Pancreas (tissue), 10 donors: ENCODE measurements around the gene NEMP1. TPM values are rescaled to one million over a fixed set of nuclear protein-coding genes. Genes with fewer than 3 reads are reported as not detected.

ENCODE experiments used
- ATAC-seq, 4 donors: fragments of 200-7000 bp; cut with Tn5 transposase; one replicate each; pipeline versions ENCODE4 v1.8.0 to v1.9.1; 2020; ENCODE audit warnings: mild to moderate bottlenecking in 4 of 4, moderate library complexity in 4 of 4
- DNase-seq, 6 donors: peaks; one replicate each; pipeline ENCODE4 v3.0.0-alpha.2; 2020
- FAIRE-seq: peaks from 2 replicates; lab custom pipeline; 2012; peaks lifted over from hg19 to GRCh38; lab: Jason Lieb, UNC
- H3K27ac ChIP-seq, 4 donors: fragments of 200-600 bp; sonication (generic); 1 replicate in 3 of 4; 2 replicates in 1 of 4; pipeline versions ENCODE4 v1.5.0 to v1.8.0; 2020
- H3K27me3 ChIP-seq, 4 donors: fragments of 200-600 bp; one replicate each; pipeline ENCODE4 v1.8.0; 2021
- H3K36me3 ChIP-seq, 3 donors: fragments of 200-600 bp; sonication (generic) in 1 of 3; one replicate each; pipeline versions ENCODE4 v1.5.0 to v1.8.0; 2020 to 2021
- H3K4me1 ChIP-seq, 3 donors: fragments of 200-600 bp; one replicate each; pipeline ENCODE4 v1.8.0; 2021
- H3K4me3 ChIP-seq, 4 donors: fragments of 200-600 bp; sonication (generic) in 2 of 4; one replicate each; pipeline versions ENCODE4 v1.5.0 to v1.8.0; 2020 to 2021
- H3K9me3 ChIP-seq, 4 donors: fragments of 200-600 bp; one replicate each; pipeline ENCODE4 v1.8.0; 2021
- WGBS, 2 donors: extraction: QIAGEN DNeasy Blood & Tissue Kit; methylation state at CpG; one replicate each; pipeline ENCODE4 v1.1.7; 2013; 5-methylcytosine and 5-hydroxymethylcytosine counted together
- intact Hi-C, 3 donors: fragments of 100-400 bp; cut with DNase I; formaldehyde crosslinking; loops; one replicate each; pipeline versions ENCODE4 v1.11.1 to v1.14.2; 2022
- polyA plus RNA-seq, 2 donors: library from polyadenylated mRNA; stranded (reverse); fragments of 200-250 nt; gene quantifications; one replicate each; pipeline ENCODE4 v1.2.3, GENCODE V29; 2013
- total RNA-seq, 6 donors: library from RNA; stranded (reverse); fragmentation: NEBNext Ultra II Directional in 4 of 6; extraction: Animal tissue kit (Norgen Biotek cat#: 25700) in 4 of 6; gene quantifications; one replicate each; pipeline versions ENCODE4 v1.2.1 to v1.2.4, GENCODE V29; 2021 to 2023
- TF ChIP-seq, protein P1 (sequence below), 4 donors: fragments of 200-600 bp; sonication (generic) in 3 of 4; IDR thresholded peaks; one replicate each; pipeline versions ENCODE4 v1.5.0 to v1.8.0; 2021; ENCODE audit warnings: antibody characterized with exemption in 4 of 4
- donor health status: healthy with polysubstance abuse.
- donor health status: DM: no; HTN: no; CAD: no; lungs with moderate emphysema.
- donor health status: DM: no; HTN: no; CAD: no.
- donor health status: control.
- donor health status: control.
- donor health status: Bipolar disorder and iron deficiency.
- donor health status: DM: yes; HTN: yes; CAD: no.
- donor health status: DM: no; HTN: no; CAD: no.
- donor health status: DM: no; HTN: no; CAD: no.
- donor health status: DM: yes; HTN: yes; CAD: no.

NEMP1 gene
- total and polyA plus RNA-seq, 8 donors: 1.1 to 5.7 (median 3.4) TPM

DNA sequence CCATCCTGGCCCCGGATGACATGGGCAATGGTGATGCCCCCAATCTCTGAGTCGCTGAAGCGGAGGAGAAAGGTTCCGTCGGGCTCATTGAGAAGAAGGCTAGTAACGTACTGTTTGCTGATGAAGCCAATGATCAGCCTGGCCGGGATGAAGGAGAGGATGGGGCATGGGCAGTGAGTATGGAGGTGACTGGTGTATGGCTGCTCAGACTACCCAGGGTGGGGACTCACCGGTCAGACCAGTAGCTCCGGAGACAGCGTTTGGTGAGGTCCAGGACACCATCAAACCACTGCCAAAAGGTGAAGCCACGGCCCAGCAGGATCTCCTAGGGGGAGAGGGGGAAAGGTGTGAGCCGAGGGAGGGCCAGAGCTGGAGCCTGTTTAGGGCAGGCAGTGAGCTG is 21.2 kb upstream of the NEMP1 start:
- DNase-seq: no peak
- TF ChIP-seq, protein P1, sequence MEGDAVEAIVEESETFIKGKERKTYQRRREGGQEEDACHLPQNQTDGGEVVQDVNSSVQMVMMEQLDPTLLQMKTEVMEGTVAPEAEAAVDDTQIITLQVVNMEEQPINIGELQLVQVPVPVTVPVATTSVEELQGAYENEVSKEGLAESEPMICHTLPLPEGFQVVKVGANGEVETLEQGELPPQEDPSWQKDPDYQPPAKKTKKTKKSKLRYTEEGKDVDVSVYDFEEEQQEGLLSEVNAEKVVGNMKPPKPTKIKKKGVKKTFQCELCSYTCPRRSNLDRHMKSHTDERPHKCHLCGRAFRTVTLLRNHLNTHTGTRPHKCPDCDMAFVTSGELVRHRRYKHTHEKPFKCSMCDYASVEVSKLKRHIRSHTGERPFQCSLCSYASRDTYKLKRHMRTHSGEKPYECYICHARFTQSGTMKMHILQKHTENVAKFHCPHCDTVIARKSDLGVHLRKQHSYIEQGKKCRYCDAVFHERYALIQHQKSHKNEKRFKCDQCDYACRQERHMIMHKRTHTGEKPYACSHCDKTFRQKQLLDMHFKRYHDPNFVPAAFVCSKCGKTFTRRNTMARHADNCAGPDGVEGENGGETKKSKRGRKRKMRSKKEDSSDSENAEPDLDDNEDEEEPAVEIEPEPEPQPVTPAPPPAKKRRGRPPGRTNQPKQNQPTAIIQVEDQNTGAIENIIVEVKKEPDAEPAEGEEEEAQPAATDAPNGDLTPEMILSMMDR (IDR thresholded peaks at IDR 0.05): no peak
- H3K9me3 ChIP-seq: no peaks in the 10 kb centered on the region
- no peaks in the 10 kb centered on the region for H3K27me3 ChIP-seq
- WGBS, 2 donors: 78 to 86% methylated on average over 12 of the region's 12 CpGs
- intact Hi-C loops: no loop called here
- no peak for ATAC-seq
- no peak overlapping the region for H3K4me3 ChIP-seq
- peaks cover 0 to 26% (median 0%) of the 10 kb centered on the region in 3 donors for H3K36me3 ChIP-seq
- H3K4me1 ChIP-seq: no peaks in the 10 kb centered on the region
- no peak for FAIRE-seq
- no peak overlapping the region for H3K27ac ChIP-seq

DNA sequence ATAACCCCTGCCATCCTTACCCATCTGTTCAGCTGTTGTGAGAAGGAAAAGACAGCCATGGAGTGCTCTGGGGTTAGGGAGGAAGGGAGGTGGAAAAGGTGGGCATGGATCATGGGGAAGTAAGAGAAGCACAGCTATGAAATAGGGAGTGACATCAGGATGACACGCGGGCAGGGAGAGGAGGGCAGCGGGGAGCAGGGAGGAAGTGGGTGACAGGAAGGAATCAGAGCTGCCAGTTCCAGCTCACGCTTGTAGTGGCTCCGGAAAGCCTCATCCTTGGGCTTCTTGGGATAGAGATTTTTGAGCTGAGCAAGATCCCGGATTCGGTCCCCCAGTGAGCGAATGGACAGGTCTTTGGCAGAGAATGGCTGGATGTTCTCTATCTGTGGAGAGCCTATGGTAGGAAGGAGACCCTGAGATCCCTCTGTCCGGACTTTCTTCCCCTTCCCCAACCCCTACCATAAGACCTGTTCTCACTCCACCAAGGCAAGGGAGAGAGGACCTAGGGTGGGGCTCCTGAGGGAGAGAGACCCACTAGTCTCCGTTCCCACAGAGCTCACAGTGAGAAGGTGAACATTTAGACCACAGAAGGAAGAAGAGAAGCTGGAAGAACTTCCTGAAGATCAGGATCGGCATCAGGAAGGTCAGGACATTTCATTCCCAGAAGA is 20.6 kb upstream of the NEMP1 start:
- no peaks in the 10 kb centered on the region for H3K9me3 ChIP-seq
- H3K27ac ChIP-seq: no peak overlapping the region
- no peaks in the 10 kb centered on the region for H3K27me3 ChIP-seq
- H3K36me3 ChIP-seq: peaks cover 0 to 26% (median 0%) of the 10 kb centered on the region in 3 donors
- ATAC-seq (no peak), DNase-seq (no peak), FAIRE-seq (no peak)
- intact Hi-C loops: no loop called here
- TF ChIP-seq, protein P1 (IDR thresholded peaks at IDR 0.05): no peak
- no peak overlapping the region for H3K4me3 ChIP-seq
- H3K4me1 ChIP-seq: no peaks in the 10 kb centered on the region
- 79 to 83% methylated on average over 11 of the region's 11 CpGs for WGBS, 2 donors

DNA sequence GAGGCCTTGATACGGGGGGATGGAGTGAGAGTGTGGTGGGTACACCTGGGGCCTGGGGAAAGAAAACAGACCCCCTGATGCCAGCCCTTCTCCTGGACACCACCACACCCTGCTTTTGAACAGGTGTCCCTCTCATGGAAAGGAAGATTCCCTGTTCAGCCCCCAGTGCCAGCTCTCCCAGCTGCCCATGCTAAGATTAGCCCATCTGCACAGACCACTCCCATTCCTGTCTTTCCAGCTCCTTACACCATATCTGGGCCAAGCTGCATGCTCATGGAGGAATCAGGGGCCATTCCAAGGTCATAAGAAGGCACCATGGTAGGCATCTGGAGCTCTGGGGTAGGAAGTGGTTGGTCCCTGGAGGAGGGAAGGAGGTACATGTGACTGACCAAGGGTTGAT is 20.0 kb upstream of the NEMP1 start:
- FAIRE-seq (no peak), ATAC-seq (no peak)
- no peak overlapping the region for H3K27ac ChIP-seq

DNA sequence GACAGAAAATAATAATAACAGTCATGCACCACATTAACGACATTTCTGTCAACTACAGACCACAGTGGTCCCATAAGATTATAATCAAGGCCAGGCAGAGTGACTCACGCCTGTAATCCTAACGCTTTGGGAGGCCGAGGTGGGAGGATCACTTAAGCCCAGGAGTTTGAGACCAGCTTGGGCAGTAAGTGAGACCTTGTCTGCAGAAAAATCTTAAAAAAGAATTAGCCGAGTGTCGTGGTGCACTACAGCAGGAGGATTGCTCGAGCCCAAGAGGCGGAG is 18.9 kb upstream of the NEMP1 start:
- ATAC-seq: no peak

More for the DNA sequence above, 20.0 kb upstream of the NEMP1 start:
- no peak for DNase-seq
- 86 to 100% methylated on average over 1 of the region's 1 CpG for WGBS, 2 donors
- no peaks in the 10 kb centered on the region for H3K27me3 ChIP-seq
- TF ChIP-seq, protein P1 (IDR thresholded peaks at IDR 0.05): no peak
- H3K9me3 ChIP-seq: no peaks in the 10 kb centered on the region
- H3K36me3 ChIP-seq: peaks cover 0 to 26% (median 0%) of the 10 kb centered on the region in 3 donors
- no peaks in the 10 kb centered on the region for H3K4me1 ChIP-seq
- no peak overlapping the region for H3K4me3 ChIP-seq
- intact Hi-C loops: no loop called here

More for the DNA sequence above, 18.9 kb upstream of the NEMP1 start:
- no peak for DNase-seq
- WGBS, 2 donors: 77 to 84% methylated on average over 8 of the region's 8 CpGs
- Histone ChIP-seq H3K27me3 (no peaks in the 10 kb centered on the region), H3K27ac (no peak overlapping the region), H3K9me3 (no peaks in the 10 kb centered on the region), H3K36me3 (peaks cover 0 to 26% (median 0%) of the 10 kb centered on the region in 3 donors), H3K4me3 (no peak overlapping the region), H3K4me1 (no peaks in the 10 kb centered on the region)
- TF ChIP-seq, protein P1 (IDR thresholded peaks at IDR 0.05): no peak
- intact Hi-C loops: no loop called here
- no peak for FAIRE-seq
